GM18519 (cell line): ENCODE data around the gene STAM2.
"Not testable (repeated sequence)": the region's sequence is repeated elsewhere in the genome, so short reads cannot be mapped to it uniquely, and the experiment has no call there.

Experiments
- ATAC-seq: cut with Tn5 transposase; IDR thresholded peaks from one replicate; pipeline ENCODE4 v1.9.1; 2021; ENCODE audit warnings: mild to moderate bottlenecking, moderate library complexity; ENCODE audit not compliant: unreplicated experiment, low FRiP score

STAM2 gene

GRCh38 chr2:152173831-152174230 is 1.7 kb downstream of the STAM2 start:
- no peak for ATAC-seq

DNA sequence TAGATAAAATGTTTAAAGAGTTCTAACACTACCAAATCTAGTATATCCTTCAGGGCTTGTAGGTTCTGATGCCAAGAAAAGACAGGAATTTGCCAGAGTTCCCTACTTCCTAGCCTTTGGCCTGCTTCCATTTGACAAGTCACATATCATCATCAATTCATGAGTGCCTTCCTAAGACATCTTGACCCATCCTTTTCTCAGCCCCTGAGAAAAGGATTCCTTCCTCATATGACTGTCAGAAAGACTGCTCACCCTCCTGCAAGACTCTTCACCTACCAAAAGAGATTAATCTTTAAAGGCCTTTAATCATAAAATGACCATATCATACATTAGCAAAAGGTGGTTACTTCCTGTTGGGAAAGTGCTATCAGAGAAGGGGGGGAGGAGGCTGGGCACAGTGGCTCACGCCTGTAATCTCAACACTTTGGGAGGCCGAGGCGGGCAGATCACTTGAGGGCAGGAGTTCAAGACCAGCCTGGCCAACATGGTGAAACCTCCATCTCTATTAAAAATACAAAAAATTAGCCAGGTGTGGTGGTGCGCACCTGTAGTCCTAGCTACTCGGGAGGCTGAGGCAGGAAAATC is 3.3 kb downstream of the STAM2 start:
- ATAC-seq, result not testable (repeated sequence)

DNA sequence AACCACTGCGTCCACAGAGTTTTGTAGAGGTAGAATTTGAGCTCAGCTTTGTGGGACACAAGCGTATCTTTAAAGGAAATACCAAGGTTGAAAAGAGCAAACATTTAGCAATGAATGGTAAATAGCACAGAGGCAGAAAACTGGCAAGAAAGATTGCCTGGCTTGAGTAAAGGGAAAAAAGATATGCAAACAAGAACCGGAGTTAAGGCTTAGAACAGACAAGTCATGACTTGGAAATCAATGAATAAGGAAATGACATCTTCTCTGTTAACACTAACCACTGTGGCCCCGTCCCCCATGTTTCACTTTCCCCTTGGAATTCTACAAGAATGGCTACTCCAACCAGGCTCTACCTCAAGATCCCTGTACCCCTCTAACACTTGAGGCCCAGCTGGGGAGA is 3.8 kb downstream of the STAM2 start:
- ATAC-seq, result no peak

GRCh38 chr2:152169158-152169557 is 6.4 kb downstream of the STAM2 start:
- not testable (repeated sequence) for ATAC-seq

DNA sequence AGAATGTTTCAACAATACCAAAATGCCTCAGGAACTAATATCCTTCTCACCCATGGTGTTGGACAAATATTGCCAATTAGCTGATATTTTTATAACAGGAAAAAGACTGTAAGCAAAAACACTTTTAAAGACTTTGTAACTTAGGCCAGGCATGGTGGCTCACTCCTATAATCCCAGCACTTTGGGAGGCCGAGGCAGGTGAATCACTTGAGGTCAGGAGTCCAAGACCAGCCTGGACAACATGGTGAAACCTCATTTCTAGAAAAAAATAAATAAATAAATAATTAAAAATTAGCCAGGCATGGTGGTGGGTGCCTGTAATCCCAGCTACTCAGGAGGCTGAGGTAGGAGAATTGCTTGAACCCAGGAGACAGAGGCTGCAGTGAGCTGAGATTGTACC is 8.1 kb downstream of the STAM2 start:
- not testable (repeated sequence) for ATAC-seq

- peak; percentile 34 for ATAC-seq
Measured at GRCh38 chr2:152167065-152167464, 8.5 kb downstream of the STAM2 start.

- peak; percentile 79 for ATAC-seq
Measured at GRCh38 chr2:152166633-152167032, 8.9 kb downstream of the STAM2 start.

- no peak for ATAC-seq
Measured at GRCh38 chr2:152165780-152166179, 9.8 kb downstream of the STAM2 start.

- no peak for ATAC-seq
Measured at GRCh38 chr2:152165306-152165705, 10.3 kb downstream of the STAM2 start.

DNA sequence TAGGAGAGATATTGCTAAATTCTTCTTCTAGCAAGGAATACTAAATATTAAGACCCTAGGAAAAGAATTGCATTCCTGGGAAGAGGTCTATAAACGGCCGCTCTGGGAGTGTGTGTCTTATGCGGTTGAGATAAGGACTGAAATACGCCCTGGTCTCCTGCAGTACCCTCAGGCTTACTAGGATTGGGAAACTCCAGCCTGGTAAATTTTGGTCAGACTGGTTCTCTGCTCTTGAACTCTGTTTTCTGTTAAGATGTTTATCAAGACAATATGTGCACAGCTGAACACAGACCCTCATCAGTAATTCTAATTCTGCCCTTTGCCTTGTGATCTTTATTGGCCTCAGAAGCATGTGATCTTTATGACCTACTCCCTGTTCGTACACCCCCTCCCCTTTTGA is 11.9 kb downstream of the STAM2 start:
- not testable (repeated sequence) for ATAC-seq

- no peak for ATAC-seq
Measured at GRCh38 chr2:152162141-152162540, 13.4 kb downstream of the STAM2 start.

GRCh38 chr2:152161598-152161997 is 14.0 kb downstream of the STAM2 start:
- ATAC-seq, result no peak

- ATAC-seq, result not testable (repeated sequence)
Measured at GRCh38 chr2:152160378-152160777, 15.2 kb downstream of the STAM2 start.

DNA sequence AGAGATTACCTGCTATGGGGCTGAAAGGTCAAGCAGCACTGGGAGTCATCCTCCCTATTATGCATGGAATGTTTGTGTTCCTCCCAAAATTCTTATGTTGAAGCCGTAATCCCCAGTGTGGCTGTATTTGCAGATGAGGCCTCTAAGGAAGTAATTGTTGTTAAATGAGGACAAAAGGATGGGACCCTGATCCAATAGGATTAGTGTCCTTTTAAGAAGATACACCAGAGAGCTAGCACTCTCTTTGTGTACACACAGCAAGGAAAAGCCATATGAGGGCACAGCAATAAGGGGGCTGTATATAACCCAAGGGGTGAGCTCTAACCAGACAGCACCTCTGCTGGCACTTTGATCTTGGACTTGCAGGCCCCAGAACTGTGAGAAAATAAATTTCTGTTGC is 18.3 kb downstream of the STAM2 start:
- no peak for ATAC-seq

GRCh38 chr2:152155209-152155608 is 20.4 kb downstream of the STAM2 start:
- no peak for ATAC-seq

GRCh38 chr2:152154462-152154861 is 21.1 kb downstream of the STAM2 start:
- no peak for ATAC-seq

DNA sequence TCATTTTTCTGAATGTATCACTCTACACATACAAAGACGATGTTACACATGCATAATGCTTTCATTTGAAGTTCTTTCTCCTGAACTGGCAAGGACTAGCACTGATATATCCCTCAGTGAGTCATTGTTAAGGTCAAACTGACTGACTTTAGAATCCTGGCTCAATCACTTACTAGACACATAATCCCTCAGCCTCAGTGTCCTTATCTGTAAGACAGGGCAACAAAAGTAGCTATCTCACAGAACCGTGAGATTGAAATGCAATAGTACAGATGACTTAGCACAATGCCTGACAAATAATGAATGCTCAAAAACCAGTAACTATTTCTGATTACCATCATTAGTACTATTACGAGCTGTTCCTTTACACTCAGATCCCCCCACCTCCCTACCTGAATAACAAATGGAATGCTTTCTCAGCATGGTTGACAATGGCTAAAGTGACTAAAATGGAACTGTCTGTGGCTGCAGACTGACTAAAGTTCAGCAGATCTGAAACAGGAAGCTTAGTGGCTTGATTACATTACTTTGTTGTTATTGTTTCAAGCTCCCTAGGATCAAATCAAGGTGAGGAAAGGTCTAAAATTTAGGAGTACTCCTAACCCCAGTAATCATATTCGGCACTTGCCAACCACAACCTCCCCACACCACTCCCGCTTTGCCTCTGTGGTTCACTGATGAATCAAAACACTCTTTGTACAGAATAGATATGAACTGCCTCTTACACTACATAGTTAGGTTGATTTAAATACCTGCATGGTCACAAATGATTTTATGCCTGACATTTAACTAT is 40.9 kb downstream of the STAM2 start:
- peak; percentile 56 for ATAC-seq

DNA sequence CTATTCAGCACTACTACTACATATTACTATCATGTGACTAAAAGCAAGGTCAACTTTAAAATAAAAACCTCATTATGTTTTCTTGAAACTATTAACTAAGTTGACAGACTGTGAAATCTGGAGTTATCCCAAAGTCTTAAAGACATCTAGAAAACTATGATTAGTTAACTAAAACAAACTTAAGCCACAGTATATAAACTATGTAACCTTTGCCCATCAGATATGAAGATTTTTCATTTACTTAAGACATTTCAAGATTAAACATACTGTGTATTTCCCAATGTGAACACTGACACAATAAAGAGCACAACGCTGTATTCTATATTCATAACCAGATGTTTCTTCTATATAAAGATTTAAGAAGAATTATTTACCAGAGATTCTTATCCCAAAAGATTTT is 43.3 kb downstream of the STAM2 start:
- no peak for ATAC-seq

GRCh38 chr2:152127628-152128027 is 47.9 kb downstream of the STAM2 start:
- ATAC-seq, result no peak

GRCh38 chr2:152126664-152127063 is 48.9 kb downstream of the STAM2 start:
- no peak for ATAC-seq

DNA sequence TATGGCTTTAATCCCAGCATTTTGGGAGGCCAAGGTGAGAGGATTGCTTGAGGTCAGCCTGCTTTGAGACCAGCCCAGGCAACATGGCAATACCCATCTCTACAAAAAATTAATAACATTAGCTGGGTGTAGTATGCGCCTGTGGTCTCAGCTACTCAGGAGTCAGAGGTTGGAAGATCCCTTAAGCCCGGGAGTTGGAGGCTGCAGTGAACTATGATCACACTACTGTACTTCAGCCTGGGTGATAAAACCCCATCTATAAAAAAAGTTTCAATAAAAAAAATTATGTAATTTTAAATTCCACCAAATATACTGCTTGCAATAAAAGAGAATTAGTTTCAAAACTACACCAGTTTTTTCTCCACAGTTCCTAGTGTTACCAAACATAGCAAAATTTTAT is 53.4 kb downstream of the STAM2 start:
- no peak for ATAC-seq

GRCh38 chr2:152120430-152120829 is 55.1 kb downstream of the STAM2 start:
- ATAC-seq, result no peak
